Astrocyte of the hippocampus (primary cell): ENCODE results near the gene RALGDS.

Source experiments
- DNase-seq: peaks from one replicate; pipeline ENCODE4 v3.0.0; 2011; ENCODE audit warnings: low read depth, low spot score

The RALGDS gene

GRCh38 chr9:133120501-133121197 lies 391 bp downstream of the RALGDS start:
- DNase-seq = no peak

DNA sequence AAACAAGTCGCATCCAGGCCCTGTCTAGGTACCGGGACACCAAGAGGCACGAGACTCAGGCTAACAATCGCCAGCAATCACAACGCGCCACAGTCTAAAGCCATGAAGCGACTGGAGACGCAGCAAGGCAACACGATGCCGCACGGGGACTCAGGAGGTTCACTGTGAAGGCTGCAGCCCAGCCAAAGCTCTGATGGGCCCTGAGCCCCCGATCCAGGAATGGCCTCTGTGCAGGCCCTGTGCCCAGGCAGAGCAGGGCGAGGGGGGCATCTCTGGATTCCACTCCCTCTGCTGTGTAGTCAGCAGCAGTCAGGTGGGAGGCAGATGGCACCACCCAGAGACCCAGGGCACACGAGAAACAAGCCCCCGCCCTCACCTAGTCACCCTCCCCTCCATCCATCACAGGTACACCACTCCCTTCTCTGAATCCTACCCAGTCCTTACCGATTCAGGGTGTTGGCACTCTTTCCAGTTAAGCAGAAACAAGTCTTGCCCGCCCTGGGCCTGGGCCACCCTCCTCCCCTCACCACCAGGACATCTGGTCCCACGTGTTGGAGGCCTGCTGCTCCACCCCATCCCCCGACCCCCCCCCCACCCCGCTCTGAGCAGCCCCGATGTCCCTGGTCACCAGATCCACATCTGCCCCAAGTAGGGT lies 1.1 kb downstream of the RALGDS start:
- DNase-seq = no peak

DNA sequence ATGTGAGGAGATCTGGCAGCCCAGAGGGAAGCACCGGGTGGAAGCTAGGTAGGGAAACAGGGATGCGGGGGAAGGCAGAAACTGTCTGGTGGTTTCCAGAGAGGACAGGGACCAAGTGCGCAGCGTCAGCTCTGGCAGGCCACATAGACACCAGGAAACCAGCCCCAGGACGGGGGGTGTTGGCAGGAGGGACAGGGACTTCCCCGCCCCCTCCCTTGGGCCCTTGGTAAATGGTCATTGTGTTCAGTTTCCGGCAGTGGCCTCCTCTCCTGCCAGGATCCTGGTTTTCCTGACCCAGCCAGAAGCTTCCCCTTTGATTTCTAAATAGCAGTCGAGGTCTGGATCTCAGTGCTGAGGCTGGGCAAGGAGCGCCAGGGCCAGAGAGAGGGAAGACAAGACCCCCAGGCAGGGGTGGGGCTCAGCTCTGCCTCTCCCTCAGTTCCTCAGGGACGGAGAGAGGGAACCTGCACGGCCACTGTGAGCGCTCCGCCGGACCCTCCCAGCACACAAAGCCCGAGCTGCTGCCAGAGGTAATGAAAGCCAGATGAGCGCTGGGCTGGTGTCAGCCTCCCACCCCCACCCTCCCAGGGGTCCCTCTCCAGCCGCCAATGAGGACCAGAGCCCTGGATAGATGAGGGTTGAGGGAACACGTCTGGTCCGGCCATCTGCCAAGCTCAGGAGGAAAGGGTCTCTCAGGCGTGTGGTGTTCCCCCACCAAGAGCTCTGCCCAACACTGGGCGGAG lies 1.8 kb downstream of the RALGDS start:
- DNase-seq = no peak

- no peak for DNase-seq
Measured at GRCh38 chr9:133118568-133118967, 2.5 kb downstream of the RALGDS start.

GRCh38 chr9:133118179-133118520 lies 2.9 kb downstream of the RALGDS start:
- DNase-seq = no peak

DNA sequence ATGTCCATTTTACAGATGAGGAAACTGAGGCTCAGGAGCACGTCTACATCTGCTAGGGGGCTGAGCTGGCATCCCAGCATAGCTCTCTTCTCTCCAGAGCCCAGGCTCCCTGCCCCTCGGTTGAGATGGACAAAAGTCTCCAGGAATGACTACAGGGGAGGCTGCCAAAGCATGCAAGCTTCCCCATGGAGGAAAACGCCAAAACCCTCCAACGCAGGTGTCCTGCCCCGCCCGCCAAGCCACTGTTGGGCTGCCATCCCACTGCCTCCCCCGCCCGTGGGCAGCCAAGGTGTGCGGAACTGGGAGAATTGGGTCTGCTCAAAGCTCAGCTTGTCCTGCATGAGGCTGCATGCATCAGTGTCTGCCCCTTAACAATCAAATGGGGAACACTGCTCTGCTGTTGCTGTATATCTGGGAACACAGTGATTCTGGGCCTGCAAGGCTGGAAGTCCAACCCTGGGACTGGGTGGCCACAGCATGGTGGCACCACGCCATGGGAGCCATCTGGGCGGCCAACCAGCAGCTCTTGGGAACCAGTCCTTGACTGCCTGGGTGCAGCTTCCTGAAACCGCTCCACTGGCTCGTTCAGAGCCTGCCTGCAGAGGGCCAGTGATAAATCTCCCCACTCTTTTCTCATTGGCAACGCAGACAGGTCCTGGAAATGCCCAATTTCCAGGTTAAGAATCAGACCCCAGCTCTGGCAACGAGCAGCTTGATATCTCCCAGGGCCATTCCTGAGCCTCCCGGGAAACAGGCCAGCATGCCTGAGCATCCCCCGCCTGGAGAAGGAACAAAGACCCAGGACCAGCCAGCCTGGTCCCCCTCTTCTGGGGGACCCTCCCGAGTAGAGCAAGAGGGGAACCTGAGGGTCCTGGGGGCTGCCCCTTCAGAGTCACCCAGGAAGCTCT lies 3.5 kb downstream of the RALGDS start:
- DNase-seq = peak; percentile 61

DNA sequence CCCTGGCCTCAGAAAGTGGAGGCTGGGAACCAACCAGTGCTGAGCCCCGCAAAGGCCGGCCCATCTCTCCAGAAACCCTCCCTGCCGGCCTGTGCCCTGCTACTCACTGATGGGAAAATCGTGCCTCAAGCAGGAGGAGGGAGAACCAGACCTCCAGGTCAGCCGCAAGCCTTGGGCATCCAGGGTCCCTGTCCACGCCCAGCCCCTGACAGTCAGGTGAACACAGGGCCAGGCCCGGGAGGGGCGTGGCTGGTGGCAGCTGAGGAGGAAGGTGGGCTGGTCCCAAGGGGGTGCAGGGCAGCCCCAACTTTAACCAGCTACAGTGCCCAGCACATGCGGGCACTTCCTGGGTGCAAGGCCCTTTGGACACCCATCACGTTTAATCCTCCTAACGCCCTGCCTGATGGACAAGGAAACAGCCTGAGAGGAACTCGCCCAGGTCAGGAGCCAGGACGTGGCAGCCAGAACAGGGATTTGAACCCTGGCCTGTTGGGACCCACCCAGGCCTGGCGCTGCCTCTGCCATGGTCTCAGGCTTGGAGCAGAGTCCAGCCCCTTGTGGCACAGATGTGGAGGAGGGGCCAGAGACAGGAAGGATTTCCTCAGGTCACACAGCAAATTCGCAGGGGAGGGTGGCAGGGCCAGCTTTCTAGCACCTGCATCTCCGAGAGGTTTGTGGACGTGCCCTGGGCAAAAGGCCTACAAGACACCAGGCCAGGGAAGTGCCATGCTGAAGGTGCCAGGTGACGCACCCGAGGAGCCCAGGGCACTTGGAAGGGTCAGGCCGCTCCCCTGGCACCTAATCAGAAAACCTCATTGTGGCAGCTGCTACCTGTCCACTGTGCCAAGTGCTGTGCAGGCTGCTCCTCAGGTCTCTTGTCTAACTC lies 4.5 kb downstream of the RALGDS start:
- DNase-seq = no peak

DNA sequence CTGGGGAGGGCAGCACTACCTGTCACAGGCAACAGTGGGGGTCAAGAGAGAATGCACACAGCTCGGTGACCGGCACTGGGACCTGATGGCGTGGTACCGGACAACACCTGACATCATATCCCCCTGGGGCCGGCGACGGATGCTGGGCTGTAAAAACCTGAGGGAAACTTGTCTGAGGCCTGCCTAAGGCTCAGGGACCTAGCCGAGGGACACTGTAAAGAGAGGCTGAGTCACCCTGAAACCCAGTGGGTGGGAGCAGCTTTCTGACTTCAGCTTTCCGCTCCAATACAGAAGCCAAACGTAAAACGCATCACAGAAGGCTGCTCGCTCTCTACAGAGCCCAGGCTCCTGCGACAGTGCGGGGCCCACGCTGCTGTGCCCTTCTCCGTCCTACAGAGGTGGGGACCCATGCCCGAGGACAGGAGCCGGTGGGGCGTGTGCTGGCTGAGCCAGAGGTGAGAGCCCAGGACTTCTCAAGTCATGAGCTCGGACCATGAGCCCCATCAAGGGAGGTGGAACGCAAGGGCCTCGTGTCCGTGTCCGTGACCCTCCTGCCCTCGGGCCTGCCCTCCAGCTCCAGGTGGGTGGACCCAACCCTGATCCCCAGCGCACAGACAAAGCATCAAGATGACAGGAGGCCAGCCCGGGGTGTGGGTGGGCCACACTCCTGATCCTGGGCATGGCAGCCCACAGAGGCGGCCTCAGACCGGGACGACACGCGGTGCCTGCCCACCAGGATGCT lies 5.3 kb downstream of the RALGDS start:
- peak; percentile 76 for DNase-seq

GRCh38 chr9:133114886-133115603 lies 6.0 kb downstream of the RALGDS start:
- DNase-seq = no peak

DNA sequence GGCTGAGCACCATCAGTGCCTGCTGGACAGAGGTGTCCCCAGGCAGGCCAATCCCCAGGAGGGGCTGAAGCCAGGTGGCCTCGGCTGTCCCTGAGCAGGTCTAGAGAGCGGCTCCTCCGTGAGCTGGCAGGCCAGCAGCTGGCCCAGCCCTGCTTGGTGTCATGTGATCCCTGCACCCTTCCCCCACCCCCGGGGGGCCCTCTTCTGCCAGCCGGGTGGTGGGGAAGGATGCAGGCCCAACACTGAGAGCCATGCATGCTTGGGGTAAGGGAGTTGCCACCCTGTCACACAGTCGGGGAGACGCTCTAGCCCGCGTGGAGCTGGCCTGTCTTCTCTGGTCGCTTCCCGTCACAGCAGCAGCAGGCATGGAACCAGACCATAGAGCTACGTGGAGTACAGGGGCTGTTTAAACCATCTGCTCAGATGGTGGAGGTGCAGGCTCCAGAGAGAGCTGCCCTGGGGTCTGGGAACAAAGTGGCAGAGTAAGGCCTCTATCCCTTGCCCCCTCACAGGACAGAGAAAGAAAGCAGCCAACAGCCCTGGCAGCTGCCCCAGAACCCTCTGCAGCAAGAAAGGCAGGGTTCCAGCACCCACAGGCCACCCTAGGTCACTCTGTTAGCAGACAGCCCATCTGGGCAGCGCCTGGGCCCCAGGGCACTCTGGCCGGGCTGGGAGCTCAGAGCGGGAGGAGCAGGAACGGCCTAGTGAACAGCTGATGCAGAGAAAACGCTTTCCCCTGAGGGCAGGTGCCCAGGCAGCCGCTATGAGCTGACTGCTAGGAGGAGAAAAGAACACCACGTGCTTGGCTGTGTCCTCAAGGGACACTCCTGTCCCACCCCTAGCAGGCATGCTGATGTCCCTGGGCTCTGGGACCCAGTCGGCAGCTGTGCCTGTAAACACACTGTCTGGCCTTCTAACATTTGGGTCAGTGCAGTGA lies 6.8 kb downstream of the RALGDS start:
- DNase-seq = peak; percentile 45

DNA sequence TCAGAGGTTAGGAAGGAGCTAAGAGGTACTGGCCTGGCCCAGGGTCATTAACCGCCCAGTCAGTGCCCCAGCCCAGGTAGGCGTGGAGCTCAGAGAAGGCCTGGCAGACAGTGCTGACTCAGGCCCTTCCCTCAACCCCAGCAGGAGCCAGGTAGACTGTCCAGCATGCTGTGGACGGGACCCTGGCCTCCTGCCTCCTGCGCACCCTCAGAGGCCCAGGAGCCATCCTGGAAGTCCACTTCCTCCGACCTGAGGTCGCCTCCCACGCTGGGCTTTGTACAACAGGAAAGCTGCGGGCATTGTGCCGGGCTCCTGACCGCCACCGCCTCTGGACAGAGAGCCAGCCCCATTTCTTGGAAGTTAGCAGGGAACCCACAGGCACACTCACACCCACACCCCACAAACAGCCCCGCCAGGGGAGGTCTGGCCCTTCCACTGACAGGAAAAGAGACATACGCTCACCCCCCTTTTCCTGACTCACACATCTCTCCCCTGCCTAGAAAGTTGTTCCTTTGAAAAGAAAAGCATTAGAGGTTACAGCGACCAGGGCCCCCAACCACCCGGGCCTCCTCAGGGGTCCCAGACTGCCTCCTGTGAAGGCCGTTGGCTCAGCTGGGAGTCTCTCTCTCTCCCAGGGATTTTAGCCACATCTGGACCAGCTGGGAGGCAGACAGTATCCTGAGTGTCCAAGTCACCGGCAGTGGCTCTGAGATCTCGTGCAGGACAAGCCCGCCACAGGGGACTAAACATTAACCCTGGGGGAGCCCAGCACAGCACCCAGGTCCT lies 7.7 kb downstream of the RALGDS start:
- DNase-seq = peak; percentile 68

- no peak for DNase-seq
Measured at GRCh38 chr9:133112663-133113026, 8.4 kb downstream of the RALGDS start.

DNA sequence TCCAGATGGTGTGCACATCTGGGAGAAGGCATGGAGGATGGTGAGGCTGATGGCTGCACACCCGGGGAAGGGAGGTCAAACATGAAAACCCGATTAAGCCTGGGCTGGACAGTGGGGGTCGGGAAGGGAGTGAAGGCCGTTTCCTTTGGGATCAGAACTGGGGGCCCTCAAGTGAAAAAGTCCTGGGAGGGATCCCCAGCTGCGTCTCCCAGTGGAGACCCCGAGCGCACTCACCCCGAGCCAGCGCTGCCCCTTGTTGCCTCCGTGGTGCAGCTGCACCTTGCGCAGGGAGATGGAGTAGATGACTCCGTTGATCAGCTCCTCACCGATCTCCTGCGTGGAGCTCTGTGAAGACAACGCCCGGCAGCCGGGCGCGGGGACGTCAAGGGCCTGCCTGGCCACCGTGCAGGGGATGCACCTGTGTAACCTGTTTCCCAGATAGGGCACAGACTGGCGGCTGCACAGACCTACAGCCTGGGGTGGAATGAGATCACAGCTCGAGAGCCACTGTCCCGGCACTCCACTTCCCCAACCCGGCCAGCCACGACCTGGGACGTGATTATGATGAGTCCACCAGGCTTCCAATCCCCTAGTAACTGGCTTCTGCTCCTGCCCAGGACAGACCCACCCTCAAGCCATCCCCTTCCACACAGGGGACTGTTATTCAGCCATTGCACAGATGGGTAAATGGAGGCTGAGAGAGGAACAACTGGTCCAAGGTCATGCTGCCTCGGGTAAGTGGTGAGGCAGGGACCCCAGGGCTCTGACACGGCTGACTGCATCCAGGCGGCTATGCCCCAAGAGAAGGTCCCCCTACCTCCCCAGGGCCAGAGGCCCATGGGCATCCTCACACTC lies 9.0 kb downstream of the RALGDS start:
- DNase-seq = no peak

DNA sequence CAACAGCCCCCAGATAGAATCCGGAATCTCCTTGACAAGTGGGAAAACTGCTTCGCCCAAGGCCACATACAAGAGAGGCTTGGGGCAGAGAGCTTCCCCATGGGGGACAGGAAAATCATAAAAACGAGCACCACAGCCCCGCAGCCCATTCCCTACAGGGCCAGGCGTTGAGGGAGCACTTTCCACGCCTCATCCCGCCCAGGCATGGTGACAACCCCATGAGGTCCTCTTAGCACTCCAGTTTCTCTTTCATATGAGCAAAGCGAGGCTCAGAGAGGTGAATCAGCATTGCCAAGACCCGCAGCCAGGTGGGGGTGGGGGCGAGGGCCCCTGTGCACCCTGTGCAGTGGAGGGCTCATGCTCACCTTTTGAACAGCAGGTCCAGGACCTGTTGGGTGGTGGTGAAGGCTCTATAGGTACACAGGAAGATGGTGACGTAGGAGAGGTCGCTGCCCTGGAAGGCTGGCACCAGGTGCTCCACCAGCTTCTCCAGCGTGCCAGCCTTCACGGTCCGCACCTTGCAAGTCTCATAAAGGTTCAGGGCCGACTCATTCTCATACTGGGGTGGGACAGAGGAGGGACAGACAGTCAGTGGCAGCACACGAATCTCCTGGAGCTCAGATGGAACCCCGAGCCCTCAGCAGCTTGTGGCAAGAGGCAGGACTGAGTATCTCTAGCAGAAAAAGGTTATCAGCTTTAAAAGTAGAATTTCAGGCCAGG lies 10.9 kb downstream of the RALGDS start:
- DNase-seq = no peak

GRCh38 chr9:133108794-133109641 lies 12.0 kb downstream of the RALGDS start:
- DNase-seq = no peak
